Parathyroid adenoma (tissue), 2 donors: ENCODE results near the gene CREB3L2.

Source experiments
- H2AFZ ChIP-seq: fragments of 300-600 bp; sonication (generic); one replicate; pipeline ENCODE4 v1.7.0; 2017; ENCODE audit warnings: antibody characterized with exemption, mild to moderate bottlenecking
- H3K27ac ChIP-seq: fragments of 300-600 bp; sonication (generic); one replicate; pipeline ENCODE4 v1.7.0; 2017
- H3K27me3 ChIP-seq: fragments of 300-600 bp; sonication (generic); one replicate; pipeline ENCODE4 v1.7.0; 2017; ENCODE audit warnings: low read length; ENCODE audit not compliant: control insufficient read depth, insufficient read depth
- H3K36me3 ChIP-seq: fragments of 300-600 bp; sonication (generic); one replicate; pipeline ENCODE4 v1.7.0; 2017; ENCODE audit warnings: low read length; ENCODE audit not compliant: control insufficient read depth, insufficient read depth
- H3K4me1 ChIP-seq: fragments of 300-600 bp; sonication (generic); one replicate; pipeline ENCODE4 v1.7.0; 2017; ENCODE audit warnings: control low read depth
- H3K4me2 ChIP-seq: fragments of 300-600 bp; sonication (generic); one replicate; pipeline ENCODE4 v1.7.0; 2017; ENCODE audit warnings: low read length
- H3K4me3 ChIP-seq: fragments of 300-600 bp; sonication (generic); one replicate; pipeline ENCODE4 v1.7.0; 2017; ENCODE audit warnings: low read depth, low read length
- H3K79me2 ChIP-seq: fragments of 300-600 bp; sonication (generic); one replicate; pipeline ENCODE4 v1.7.0; 2017; ENCODE audit warnings: control low read depth
- H3K9ac ChIP-seq: fragments of 300-600 bp; sonication (generic); one replicate; pipeline ENCODE4 v1.7.0; 2017; ENCODE audit warnings: mild to moderate bottlenecking
- H3K9me3 ChIP-seq: fragments of 300-600 bp; sonication (generic); one replicate; pipeline ENCODE4 v1.7.0; 2017; ENCODE audit warnings: low read length; ENCODE audit not compliant: control insufficient read depth
- TF ChIP-seq, protein P1 (sequence below): fragments of 300-600 bp; sonication (generic); IDR thresholded peaks from one replicate; pipeline ENCODE4 v1.7.0; 2017; ENCODE audit warnings: antibody characterized with exemption, mild to moderate bottlenecking
- donor health status: primary hyperparathyroidism.

CREB3L2 gene

DNA sequence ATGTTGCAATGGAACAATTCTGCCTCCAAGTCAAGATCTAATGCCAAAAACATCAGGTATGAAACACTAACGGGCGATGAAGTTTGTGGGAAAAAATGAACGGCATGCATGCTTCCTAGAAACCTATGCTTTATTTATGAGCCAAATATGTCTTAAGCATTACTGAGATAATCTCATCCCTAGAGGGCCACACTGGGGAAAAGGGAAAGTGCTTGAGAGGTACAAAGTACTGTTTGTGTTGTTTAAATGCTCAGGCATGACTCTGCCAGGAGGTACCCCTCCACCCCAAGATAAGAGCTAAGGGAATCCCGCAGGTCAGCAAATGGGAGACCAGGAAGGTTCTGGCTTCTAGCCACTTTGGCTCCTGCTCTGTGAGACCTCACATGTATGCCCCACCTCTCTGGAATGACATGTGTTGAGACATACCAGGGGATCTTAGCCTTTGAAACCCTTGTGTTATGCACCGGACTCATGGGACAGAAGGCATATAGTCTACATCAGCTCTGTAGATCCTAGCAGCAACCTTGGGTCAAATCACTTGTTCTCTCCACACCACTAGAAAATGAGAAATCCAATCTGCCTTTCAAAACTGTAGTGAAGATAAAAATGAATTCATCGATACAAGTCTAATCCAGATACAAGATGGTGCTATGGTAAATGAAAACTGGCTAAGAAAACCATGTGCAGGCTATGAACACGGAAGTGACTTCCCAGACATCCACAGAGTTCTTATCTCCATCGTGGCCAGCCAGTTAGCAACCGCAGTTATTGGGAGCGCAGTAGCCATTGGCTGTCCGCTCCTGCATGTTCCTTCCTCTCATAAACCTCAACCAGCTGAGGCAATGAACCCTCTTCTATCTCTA is 61.0 kb downstream of the CREB3L2 start:
- H3K4me2 ChIP-seq: no peak overlapping the region
- H3K79me2 ChIP-seq: peaks cover 30% of the 10 kb centered on the region
- no peak overlapping the region for H3K27ac ChIP-seq
- H3K4me1 ChIP-seq: peaks cover 21% of the 10 kb centered on the region
- no peaks in the 10 kb centered on the region for H3K9me3 ChIP-seq
- H3K9ac ChIP-seq: no peak overlapping the region
- TF ChIP-seq, protein P1, sequence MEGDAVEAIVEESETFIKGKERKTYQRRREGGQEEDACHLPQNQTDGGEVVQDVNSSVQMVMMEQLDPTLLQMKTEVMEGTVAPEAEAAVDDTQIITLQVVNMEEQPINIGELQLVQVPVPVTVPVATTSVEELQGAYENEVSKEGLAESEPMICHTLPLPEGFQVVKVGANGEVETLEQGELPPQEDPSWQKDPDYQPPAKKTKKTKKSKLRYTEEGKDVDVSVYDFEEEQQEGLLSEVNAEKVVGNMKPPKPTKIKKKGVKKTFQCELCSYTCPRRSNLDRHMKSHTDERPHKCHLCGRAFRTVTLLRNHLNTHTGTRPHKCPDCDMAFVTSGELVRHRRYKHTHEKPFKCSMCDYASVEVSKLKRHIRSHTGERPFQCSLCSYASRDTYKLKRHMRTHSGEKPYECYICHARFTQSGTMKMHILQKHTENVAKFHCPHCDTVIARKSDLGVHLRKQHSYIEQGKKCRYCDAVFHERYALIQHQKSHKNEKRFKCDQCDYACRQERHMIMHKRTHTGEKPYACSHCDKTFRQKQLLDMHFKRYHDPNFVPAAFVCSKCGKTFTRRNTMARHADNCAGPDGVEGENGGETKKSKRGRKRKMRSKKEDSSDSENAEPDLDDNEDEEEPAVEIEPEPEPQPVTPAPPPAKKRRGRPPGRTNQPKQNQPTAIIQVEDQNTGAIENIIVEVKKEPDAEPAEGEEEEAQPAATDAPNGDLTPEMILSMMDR: no peak
- H3K4me3 ChIP-seq: no peak overlapping the region
- no peaks in the 10 kb centered on the region for H3K27me3 ChIP-seq
- H3K36me3 ChIP-seq: no peaks in the 10 kb centered on the region
- H2AFZ ChIP-seq: no peak overlapping the region

DNA sequence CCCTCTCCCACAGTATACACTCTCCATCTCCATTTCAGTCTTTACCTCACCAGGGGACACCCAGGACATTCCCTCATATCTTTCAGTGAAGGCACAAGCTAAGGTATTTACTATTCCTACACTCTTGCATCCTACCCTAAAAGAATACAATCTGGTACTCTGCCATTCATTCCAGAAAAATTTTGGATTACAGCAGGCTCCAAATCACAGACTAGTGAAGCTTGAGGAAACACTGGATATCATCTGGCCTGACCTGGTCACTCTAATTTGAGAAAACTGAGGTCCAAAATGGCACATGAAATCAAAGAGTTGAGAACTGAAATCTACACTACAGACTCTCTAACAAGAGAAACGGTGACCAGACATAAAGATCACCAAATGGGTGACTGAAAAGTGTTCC is 61.7 kb downstream of the CREB3L2 start:
- Histone ChIP-seq H3K9me3 (no peaks in the 10 kb centered on the region), H3K4me2 (no peak overlapping the region), H3K79me2 (peaks cover 26% of the 10 kb centered on the region), H3K27me3 (no peaks in the 10 kb centered on the region), H2AFZ (no peak overlapping the region), H3K27ac (no peak overlapping the region), H3K36me3 (no peaks in the 10 kb centered on the region), H3K9ac (no peak overlapping the region), H3K4me3 (no peak overlapping the region), H3K4me1 (peaks cover 25% of the 10 kb centered on the region)
- TF ChIP-seq, protein P1: no peak

DNA sequence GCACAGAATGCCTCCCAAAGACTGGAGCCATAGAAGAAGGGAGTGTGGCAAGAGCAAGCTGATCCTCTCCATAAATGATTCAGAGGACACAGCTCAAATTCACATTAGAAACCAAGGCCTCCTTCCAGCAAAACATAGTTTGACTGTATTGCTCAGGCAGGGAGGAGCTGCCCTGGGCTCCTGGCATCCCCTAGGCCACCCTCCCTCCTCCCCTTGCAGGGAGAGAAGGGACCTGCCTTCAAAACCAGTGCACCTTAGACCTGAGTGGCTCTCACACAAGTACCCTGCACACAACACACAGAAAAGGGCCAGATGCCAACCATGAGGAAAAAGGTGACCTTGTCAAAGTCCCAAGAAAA is 64.7 kb downstream of the CREB3L2 start:
- H3K79me2 ChIP-seq: peaks cover 45% of the 10 kb centered on the region
- H3K36me3 ChIP-seq: no peaks in the 10 kb centered on the region
- peak overlapping the region; percentile 26 for H2AFZ ChIP-seq
- peaks cover 43% of the 10 kb centered on the region for H3K4me1 ChIP-seq
- no peaks in the 10 kb centered on the region for H3K27me3 ChIP-seq
- peak overlapping the region; percentile 43 for H3K27ac ChIP-seq
- H3K9ac ChIP-seq: no peak overlapping the region
- no peak overlapping the region for H3K4me3 ChIP-seq
- no peak overlapping the region for H3K4me2 ChIP-seq
- H3K9me3 ChIP-seq: no peaks in the 10 kb centered on the region
- TF ChIP-seq, protein P1: no peak

DNA sequence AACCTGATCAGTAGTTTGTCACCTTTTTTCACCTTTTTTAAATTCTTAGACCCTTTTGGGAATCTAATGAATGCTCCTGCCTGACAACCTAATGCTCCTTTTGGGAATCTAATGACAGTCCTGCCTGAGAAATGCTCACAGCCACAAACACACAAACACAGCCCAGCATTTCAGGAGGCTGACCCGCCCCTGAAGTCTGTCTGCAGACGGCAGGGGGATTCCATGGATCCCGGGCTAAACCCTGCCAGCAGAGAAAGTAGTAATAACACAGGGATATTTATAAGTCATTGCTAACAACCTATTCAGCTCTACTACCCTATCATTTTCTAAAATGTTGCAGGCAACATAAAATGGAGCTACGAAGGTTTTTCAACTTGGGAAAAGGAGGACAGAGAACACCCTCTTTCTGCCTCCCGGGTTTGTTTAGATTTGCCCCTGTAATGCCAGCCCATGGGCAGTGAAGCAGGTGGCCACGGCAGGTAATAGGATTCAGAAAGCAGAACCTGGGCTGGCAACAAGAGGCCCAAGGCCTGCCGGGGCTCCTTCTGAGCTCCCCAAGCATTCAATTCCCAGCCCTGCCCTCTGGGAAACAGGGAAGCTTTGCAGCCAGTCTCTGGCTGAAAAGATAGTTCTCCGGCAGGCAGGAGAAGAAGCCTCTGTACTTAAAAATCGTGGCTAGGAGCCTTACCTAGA is 65.2 kb downstream of the CREB3L2 start:
- Histone ChIP-seq H3K9ac (no peak overlapping the region), H3K27me3 (no peaks in the 10 kb centered on the region), H3K9me3 (no peaks in the 10 kb centered on the region), H3K36me3 (no peaks in the 10 kb centered on the region), H3K4me2 (no peak overlapping the region), H3K79me2 (peaks cover 46% of the 10 kb centered on the region), H3K27ac (peak overlapping the region; percentile 43), H3K4me1 (peaks cover 43% of the 10 kb centered on the region), H3K4me3 (no peak overlapping the region), H2AFZ (peak overlapping the region; percentile 26)
- TF ChIP-seq, protein P1: no peak
